Measurements from ENCODE around the gene SPTB. TPM values are rescaled to one million over a fixed set of nuclear protein-coding genes. Genes with fewer than 3 reads are reported as not detected.

The SPTB gene
- total RNA-seq, 1 experiment from 2014 or later = 2.3 TPM

- Histone ChIP-seq H3K56ac (ENCODE audit: insufficient read length, low read depth, low read length) (no peak overlapping the region), H4K5ac (ENCODE audit: insufficient read length, low read depth, low read length) (no peak overlapping the region), H2BK5ac (ENCODE audit: insufficient read length, low read length) (no peak overlapping the region), H4K8ac (replicated peaks; ENCODE audit: insufficient read length, low read depth, low read length) (no peak overlapping the region), H3K27me3 (ENCODE audit: insufficient read depth, low read length) (no peaks in the 10 kb centered on the region), H3K18ac (ENCODE audit: insufficient read length, low read depth, low read length) (no peak overlapping the region), H2AK5ac (ENCODE audit: insufficient read length, low read length) (no peak overlapping the region), H4K91ac (ENCODE audit: insufficient read length, low read depth, low read length) (no peak overlapping the region), H3T11ph (ENCODE audit: low read length) (no peak overlapping the region), H2BK120ac (ENCODE audit: low read depth, low read length, poor library complexity, severe bottlenecking) (no peak overlapping the region), H2BK20ac (ENCODE audit: low read depth, low read length, poor library complexity, severe bottlenecking) (no peak overlapping the region), H3K27ac (ENCODE audit: insufficient read length, low read depth, low read length) (no peak overlapping the region), H2BK15ac (ENCODE audit: low read depth, low read length) (no peak overlapping the region), H3K23ac (ENCODE audit: insufficient read length, low read depth, low read length) (no peak overlapping the region), H3K79me1 (ENCODE audit: insufficient read depth, low read depth, low read length, poor library complexity, severe bottlenecking) (no peaks in the 10 kb centered on the region), H3K9ac (ENCODE audit: extremely low read depth, insufficient read length, low read length) (no peak overlapping the region), H2AFZ (ENCODE audit: low read length) (no peak overlapping the region), H3K4ac (ENCODE audit: low read depth, low read length) (no peak overlapping the region), H3K23me2 (ENCODE audit: insufficient read length, low read depth, low read length, poor library complexity, severe bottlenecking) (no peaks in the 10 kb centered on the region), H2BK12ac (ENCODE audit: insufficient read length, low read depth, low read length) (no peak overlapping the region), H3K4me2 (ENCODE audit: insufficient read depth, insufficient read length, low read length) (no peak overlapping the region), H3K79me2 (ENCODE audit: insufficient read depth, low read length) (no peaks in the 10 kb centered on the region), H3K14ac (ENCODE audit: insufficient read depth, low read length) (no peak overlapping the region; the same call in 1 of the 2 replicates), H3K4me1 (ENCODE audit: insufficient read depth, low read length) (peaks cover 5% of the 10 kb centered on the region; the same call in 1 of the 2 replicates), H3K9me3 (ENCODE audit: control insufficient read depth, low read depth, low read length) (no peaks in the 10 kb centered on the region), H4K20me1 (ENCODE audit: control insufficient read depth, insufficient read depth, insufficient read length) (no peaks in the 10 kb centered on the region)
- no CpG with 5 or more reads among the region's 3 CpGs for WGBS (ENCODE audit: extremely low coverage, insufficient read length, low lambda C conversion rate)
- no peak for DNase-seq
- TF ChIP-seq CTCF (conservative IDR thresholded peaks at IDR 0.05) = no peak
- Mint-ChIP-seq H3K36me3 (ENCODE audit: insufficient read depth in 1 of 3, low read depth in 3 of 3) (no peaks in the 10 kb centered on the region; a peak in 2 of 7 replicates), H3K9me3 (peaks cover 2 to 3% of the 10 kb centered on the region in 2 experiments; a peak in 3 of 5 replicates), H3K27me3 (ENCODE audit: low read depth) (peaks cover 20% of the 10 kb centered on the region; the same call in 1 of the 2 replicates), H3K4me1 (peaks cover 34 to 39% of the 10 kb centered on the region in 2 experiments), H3K4me3 (no peak overlapping the region), H3K27ac (peak overlapping the region in 1 of 3 experiments; percentile 51; a peak in 2 of 7 replicates)
Observed at GRCh38 chr14:64757601-64758000, 122.1 kb downstream of the SPTB start.
